NB4 (cell line): ENCODE data around the gene ABI3.

ENCODE experiments used
- MAX ChIP-seq: IDR thresholded peaks from 2 replicates; pipeline ENCODE4 v1.6.1; 2011; ENCODE audit warnings: low read depth, low read length
- POLR2A ChIP-seq: IDR thresholded peaks from 2 replicates; pipeline ENCODE4 v1.6.1; 2011; ENCODE audit warnings: mild to moderate bottlenecking; ENCODE audit not compliant: insufficient read length; ENCODE audit errors: extremely low read depth

GRCh38 chr17:49242813-49243212 is 32.3 kb downstream of the ABI3 start:
- no peak for TF ChIP-seq POLR2A
- no peak for TF ChIP-seq MAX
